Limb (tissue), 2 donors: ENCODE data around the gene OSBPL6.

Source experiments
- DNase-seq, 2 donors: peaks; one replicate each; pipeline ENCODE4 v3.0.0-alpha.2; 2016; ENCODE audit errors: extremely low spot score in 2 of 2

OSBPL6 gene

GRCh38 chr2:178271629-178272333 is 77.5 kb downstream of the OSBPL6 start:
- no peak for DNase-seq

GRCh38 chr2:178273787-178274360 is 79.6 kb downstream of the OSBPL6 start:
- no peak for DNase-seq

GRCh38 chr2:178275600-178275999 is 81.3 kb downstream of the OSBPL6 start:
- no peak for DNase-seq

- no peak for DNase-seq
These were observed 83.5 kb downstream of the OSBPL6 start for GRCh38 chr2:178277741-178278197.

- DNase-seq = no peak
These were observed 84.8 kb downstream of the OSBPL6 start for GRCh38 chr2:178279142-178279541.

GRCh38 chr2:178279636-178280035 is 85.3 kb downstream of the OSBPL6 start:
- no peak for DNase-seq

- no peak for DNase-seq
These were observed 86.0 kb downstream of the OSBPL6 start for GRCh38 chr2:178280244-178280852.

- no peak for DNase-seq
These were observed 87.9 kb downstream of the OSBPL6 start for GRCh38 chr2:178282075-178282815.

GRCh38 chr2:178283341-178283918 is 89.1 kb downstream of the OSBPL6 start:
- no peak for DNase-seq

GRCh38 chr2:178284613-178285286 is 90.4 kb downstream of the OSBPL6 start:
- DNase-seq = no peak

GRCh38 chr2:178285287-178285615 is 90.9 kb downstream of the OSBPL6 start:
- DNase-seq = no peak

- no peak for DNase-seq
These were observed 92.3 kb downstream of the OSBPL6 start for GRCh38 chr2:178286636-178287035.

GRCh38 chr2:178287652-178288344 is 93.5 kb downstream of the OSBPL6 start:
- no peak for DNase-seq

GRCh38 chr2:178291703-178292102 is 97.4 kb downstream of the OSBPL6 start:
- no peak for DNase-seq

- DNase-seq = no peak
These were observed 98.3 kb downstream of the OSBPL6 start for GRCh38 chr2:178292586-178292985.

GRCh38 chr2:178295115-178295514 is 100.8 kb downstream of the OSBPL6 start:
- DNase-seq = no peak

- DNase-seq = no peak
These were observed 101.6 kb downstream of the OSBPL6 start for GRCh38 chr2:178295906-178296305.

- DNase-seq = no peak
These were observed 102.2 kb downstream of the OSBPL6 start for GRCh38 chr2:178296394-178297090.

- no peak for DNase-seq
These were observed 102.7 kb downstream of the OSBPL6 start for GRCh38 chr2:178297091-178297411.

- DNase-seq = no peak
These were observed 104.5 kb downstream of the OSBPL6 start for GRCh38 chr2:178298785-178299212.
